ENCODE data around the gene EFCAB9. TPM values are rescaled to one million over a fixed set of nuclear protein-coding genes. Genes with fewer than 3 reads are reported as not detected.

The EFCAB9 gene
- total and polyA plus RNA-seq, 7 donors = 0.08 TPM; not detected in 6

GRCh38 chr5:172207511-172207910, 13.5 kb downstream of the EFCAB9 start:
- Histone ChIP-seq H3K27ac (no peak overlapping the region), H3K27me3 (ENCODE audit: insufficient read depth in 3 of 3, low read length in 2 of 3) (no peaks in the 10 kb centered on the region), H3K4me3 (no peak overlapping the region), H3K36me3 (ENCODE audit: insufficient read depth in 1 of 2, low read depth in 1 of 2) (peaks cover 0 to 26% of the 10 kb centered on the region in 2 donors), H3K4me1 (no peaks in the 10 kb centered on the region), H3K9me3 (no peaks in the 10 kb centered on the region)
- 61 to 92% (median 72%) methylated on average over 3 of the region's 3 CpGs for WGBS, 3 donors
- ATAC-seq = no peak
- DNase-seq = no peak
- intact Hi-C loops (cut with DNase I) = no loop called here
- TF ChIP-seq, protein P1, sequence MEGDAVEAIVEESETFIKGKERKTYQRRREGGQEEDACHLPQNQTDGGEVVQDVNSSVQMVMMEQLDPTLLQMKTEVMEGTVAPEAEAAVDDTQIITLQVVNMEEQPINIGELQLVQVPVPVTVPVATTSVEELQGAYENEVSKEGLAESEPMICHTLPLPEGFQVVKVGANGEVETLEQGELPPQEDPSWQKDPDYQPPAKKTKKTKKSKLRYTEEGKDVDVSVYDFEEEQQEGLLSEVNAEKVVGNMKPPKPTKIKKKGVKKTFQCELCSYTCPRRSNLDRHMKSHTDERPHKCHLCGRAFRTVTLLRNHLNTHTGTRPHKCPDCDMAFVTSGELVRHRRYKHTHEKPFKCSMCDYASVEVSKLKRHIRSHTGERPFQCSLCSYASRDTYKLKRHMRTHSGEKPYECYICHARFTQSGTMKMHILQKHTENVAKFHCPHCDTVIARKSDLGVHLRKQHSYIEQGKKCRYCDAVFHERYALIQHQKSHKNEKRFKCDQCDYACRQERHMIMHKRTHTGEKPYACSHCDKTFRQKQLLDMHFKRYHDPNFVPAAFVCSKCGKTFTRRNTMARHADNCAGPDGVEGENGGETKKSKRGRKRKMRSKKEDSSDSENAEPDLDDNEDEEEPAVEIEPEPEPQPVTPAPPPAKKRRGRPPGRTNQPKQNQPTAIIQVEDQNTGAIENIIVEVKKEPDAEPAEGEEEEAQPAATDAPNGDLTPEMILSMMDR (IDR thresholded peaks at IDR 0.05) = no peak

GRCh38 chr5:172209714-172210113, 15.7 kb downstream of the EFCAB9 start:
- H3K36me3 ChIP-seq (ENCODE audit: insufficient read depth in 1 of 2, low read depth in 1 of 2) = peaks cover 0 to 26% of the 10 kb centered on the region in 2 donors
- H3K9me3 ChIP-seq = no peaks in the 10 kb centered on the region
- no peak overlapping the region for H3K4me3 ChIP-seq
- WGBS, 3 donors = 96% methylated on average over 2 of the region's 2 CpGs
- H3K27me3 ChIP-seq (ENCODE audit: insufficient read depth in 3 of 3, low read length in 2 of 3) = no peaks in the 10 kb centered on the region
- TF ChIP-seq, protein P1 (IDR thresholded peaks at IDR 0.05) = no peak
- intact Hi-C loops (cut with DNase I) = no loop called here
- DNase-seq (no peak), ATAC-seq (no peak)
- no peak overlapping the region for H3K27ac ChIP-seq
- no peaks in the 10 kb centered on the region for H3K4me1 ChIP-seq

- ATAC-seq = no peak
- TF ChIP-seq, protein P1 (IDR thresholded peaks at IDR 0.05) = no peak
- intact Hi-C loops (cut with DNase I) = no loop called here
- no peak overlapping the region for H3K4me3 ChIP-seq
- 66 to 81% (median 68%) methylated on average over 8 of the region's 8 CpGs for WGBS, 3 donors
- H3K9me3 ChIP-seq = no peaks in the 10 kb centered on the region
- no peaks in the 10 kb centered on the region for H3K27me3 ChIP-seq (ENCODE audit: insufficient read depth in 3 of 3, low read length in 2 of 3)
- no peak for DNase-seq
- no peaks in the 10 kb centered on the region for H3K4me1 ChIP-seq
- peaks cover 0 to 26% of the 10 kb centered on the region in 2 donors for H3K36me3 ChIP-seq (ENCODE audit: insufficient read depth in 1 of 2, low read depth in 1 of 2)
- no peak overlapping the region for H3K27ac ChIP-seq
Observed at GRCh38 chr5:172211676-172212075, 17.7 kb downstream of the EFCAB9 start.

DNA sequence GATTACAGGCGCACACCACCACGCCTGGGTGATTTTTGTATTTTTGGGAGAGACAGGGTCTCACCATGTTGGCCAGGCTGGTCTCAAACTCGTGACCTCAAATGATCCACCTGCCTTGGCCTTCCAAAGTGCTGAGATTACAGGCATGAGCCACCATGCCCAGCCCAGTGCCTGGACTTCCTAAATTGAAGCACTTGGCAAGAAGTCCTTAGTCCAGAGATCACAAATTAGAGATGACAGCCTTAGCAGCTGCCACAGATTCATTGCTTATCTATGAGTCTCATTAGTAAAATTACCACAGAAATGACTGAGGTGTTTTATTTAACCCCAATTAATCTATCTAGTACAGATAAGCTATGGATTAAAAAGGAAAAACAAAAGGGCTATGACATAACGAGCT, 19.2 kb downstream of the EFCAB9 start:
- intact Hi-C loops (cut with DNase I) = no loop called here
- H3K27ac ChIP-seq = no peak overlapping the region
- no peaks in the 10 kb centered on the region for H3K4me1 ChIP-seq
- H3K9me3 ChIP-seq = no peaks in the 10 kb centered on the region
- H3K4me3 ChIP-seq = no peak overlapping the region
- TF ChIP-seq, protein P1 (IDR thresholded peaks at IDR 0.05) = no peak
- H3K36me3 ChIP-seq (ENCODE audit: insufficient read depth in 1 of 2, low read depth in 1 of 2) = peaks cover 0 to 26% of the 10 kb centered on the region in 2 donors
- no peaks in the 10 kb centered on the region for H3K27me3 ChIP-seq (ENCODE audit: insufficient read depth in 3 of 3, low read length in 2 of 3)
- ATAC-seq = no peak
- DNase-seq = no peak
- WGBS, 3 donors = 86 to 96% (median 93%) methylated on average over 4 of the region's 4 CpGs

DNA sequence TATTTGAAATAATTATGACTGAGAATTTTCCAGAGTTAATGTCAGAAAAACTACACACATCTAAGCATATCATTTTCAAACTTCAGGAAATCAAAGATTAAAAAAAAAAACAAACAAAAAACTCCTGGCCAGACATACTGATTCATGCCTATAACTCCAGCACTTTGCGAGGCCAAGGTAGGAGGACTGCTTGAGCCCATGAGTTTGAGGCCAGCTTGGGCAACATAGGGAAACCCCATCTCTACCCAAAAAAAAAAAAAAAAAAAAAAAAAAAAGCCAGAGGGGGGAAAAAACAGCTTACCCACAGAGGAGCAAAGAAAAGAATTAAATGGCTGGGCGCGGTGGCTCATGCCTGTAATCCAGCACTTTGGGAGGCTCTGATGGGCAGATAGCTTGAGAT, 22.4 kb downstream of the EFCAB9 start:
- Histone ChIP-seq H3K4me3 (no peak overlapping the region), H3K36me3 (ENCODE audit: insufficient read depth in 1 of 2, low read depth in 1 of 2) (peaks cover 0 to 12% of the 10 kb centered on the region in 2 donors), H3K27ac (no peak overlapping the region), H3K27me3 (ENCODE audit: insufficient read depth in 3 of 3, low read length in 2 of 3) (no peaks in the 10 kb centered on the region), H3K9me3 (peaks cover 10% of the 10 kb centered on the region), H3K4me1 (no peaks in the 10 kb centered on the region)
- TF ChIP-seq, protein P1 (IDR thresholded peaks at IDR 0.05) = no peak
- ATAC-seq = no peak
- intact Hi-C loops (cut with DNase I) = no loop called here
- DNase-seq = no peak
- 76 to 99% (median 98%) methylated on average over 3 of the region's 3 CpGs for WGBS, 3 donors
